Spleen (tissue), 11 donors: ENCODE results near the gene SMCR8. TPM values are rescaled to one million over a fixed set of nuclear protein-coding genes. Genes with fewer than 3 reads are reported as not detected.
A peak's percentile ranks its signal among the peaks of the same experiment; 100 is the strongest.

Experiments used
- DNase-seq: peaks from one replicate; pipeline ENCODE4 v3.0.0-alpha.2; 2020
- H3K27ac ChIP-seq, 8 donors: fragments of 200-600 bp; sonication (generic) in 7 of 8; 1 replicate in 4 of 8; 2 replicates in 4 of 8; pipeline versions ENCODE4 v1.5.0 to v1.8.0; 2016 to 2021; ENCODE audit warnings: inconsistent platforms in 4 of 8, mild to moderate bottlenecking in 4 of 8, moderate library complexity in 1 of 8
- H3K27me3 ChIP-seq, 7 donors: fragments of 200-600 bp; sonication (generic) in 6 of 7; replicated peaks in 1 of 7; 1 replicate in 4 of 7; 2 replicates in 3 of 7; pipeline versions ENCODE4 v1.5.0 to v1.8.0; 2016 to 2021; ENCODE audit warnings: inconsistent platforms in 3 of 7, mild to moderate bottlenecking in 1 of 7
- H3K36me3 ChIP-seq, 6 donors: fragments of 200-600 bp; sonication (generic) in 5 of 6; 1 replicate in 4 of 6; 2 replicates in 2 of 6; pipeline versions ENCODE4 v1.5.0 to v1.8.0; 2016 to 2021; ENCODE audit warnings: inconsistent platforms in 2 of 6
- H3K4me1 ChIP-seq, 6 donors: fragments of 200-600 bp; sonication (generic) in 5 of 6; 1 replicate in 3 of 6; 2 replicates in 3 of 6; pipeline versions ENCODE4 v1.5.0 to v1.8.0; 2016 to 2021; ENCODE audit warnings: inconsistent platforms in 3 of 6
- H3K4me3 ChIP-seq, 8 donors: fragments of 200-600 bp; sonication (generic) in 7 of 8; 1 replicate in 4 of 8; 2 replicates in 4 of 8; pipeline versions ENCODE4 v1.5.0 to v1.8.0; 2016 to 2021; ENCODE audit warnings: inconsistent platforms in 4 of 8, mild to moderate bottlenecking in 4 of 8, moderate library complexity in 2 of 8
- H3K9me3 ChIP-seq, 8 donors: fragments of 200-600 bp; sonication (generic) in 7 of 8; 1 replicate in 4 of 8; 2 replicates in 4 of 8; pipeline versions ENCODE4 v1.5.0 to v1.8.0; 2016 to 2021; ENCODE audit warnings: inconsistent platforms in 4 of 8
- CTCF ChIP-seq, 11 experiments: fragments of 200-600 bp in 7 of 11; fragments of 450-650 bp in 4 of 11; sonication (generic) in 4 of 11; IDR thresholded peaks in 8 of 11; conservative IDR thresholded peaks in 3 of 11; 1 replicate in 7 of 11; 2 replicates in 4 of 11; pipeline versions ENCODE4 v1.4.0 to v1.8.0; 2016 to 2021; ENCODE audit warnings: antibody characterized with exemption in 11 of 11, inconsistent platforms in 4 of 11, mild to moderate bottlenecking in 1 of 11
- POLR2A ChIP-seq, 3 donors: fragments of 450-650 bp; IDR thresholded peaks; one replicate each; pipeline ENCODE4 v1.5.1; 2017; ENCODE audit warnings: antibody characterized with exemption in 3 of 3, mild to moderate bottlenecking in 1 of 3
- POLR2AphosphoS5 ChIP-seq, 3 donors: sonication (generic); formaldehyde crosslinking; IDR thresholded peaks; one replicate each; pipeline ENCODE4 v1.5.1; 2017; ENCODE audit warnings: antibody characterized with exemption in 3 of 3
- WGBS, 5 donors: extraction: QIAGEN DNeasy Blood & Tissue Kit in 3 of 5; methylation state at CpG; one replicate each; pipeline versions ENCODE4 v1.1.5 to v1.1.7; 2013 to 2018; 5-methylcytosine and 5-hydroxymethylcytosine counted together
- intact Hi-C: fragments of 100-400 bp; cut with DNase I; formaldehyde crosslinking; loops from one replicate; pipeline ENCODE4 v1.15.0; 2023; ENCODE audit warnings: low total_unique reads
- microRNA-seq, 3 donors: library from miRNA; unstranded; fragments of <30 nt; microRNA quantifications; one replicate each; pipeline versions ENCODE4 to v1.1.0, GENCODE V29; 2019 to 2020
- polyA plus RNA-seq, 3 donors: library from polyadenylated mRNA; stranded (reverse); fragments of 200-250 nt; gene quantifications; one replicate each; pipeline ENCODE4 v1.2.1, GENCODE V29; 2013
- total RNA-seq, 7 donors: library from RNA; depleted of rRNA in 3 of 7; stranded (reverse); fragments of >200 nt in 3 of 7; fragmentation: NEBNext Ultra II Directional in 4 of 7; extraction: Animal tissue kit (Norgen Biotek cat#: 25700) in 4 of 7; gene quantifications; one replicate each; pipeline versions ENCODE4 v1.1.0 to v1.2.1, GENCODE V29; 2016 to 2021
- donor health status: healthy with polysubstance abuse.
- donor health status: DM: no; HTN: no; CAD: no; lungs with moderate emphysema.
- donor health status: DM: no; HTN: no; CAD: no.
- donor health status: Bipolar disorder and iron deficiency.
- donor health status: healthy.
- donor health status: DM: no; HTN: no; CAD: no.
- donor health status: DM: yes; HTN: yes; CAD: no.

The SMCR8 gene
- total and polyA plus RNA-seq, 10 donors = 3.9 to 38.0 (median 28.4) TPM

GRCh38 chr17:18374216-18374615 is 59.1 kb downstream of the SMCR8 start:
- peaks cover 0 to 29% (median 0%) of the 10 kb centered on the region in 7 donors for H3K27me3 ChIP-seq
- peak; percentile 4 for DNase-seq

More at GRCh38 chr17:18374216-18374615, 59.1 kb downstream of the SMCR8 start:
- H3K27ac ChIP-seq = no peak overlapping the region
- TF ChIP-seq POLR2AphosphoS5 (IDR thresholded peaks at IDR 0.05) (no peak), POLR2A (IDR thresholded peaks at IDR 0.05) (no peak), CTCF (IDR thresholded peaks at IDR 0.05 in 8 of 11, conservative IDR thresholded peaks at IDR 0.05 in 3 of 11) (no peak)
- peaks cover 0 to 10% (median 6%) of the 10 kb centered on the region in 8 donors for H3K9me3 ChIP-seq
- H3K4me1 ChIP-seq = peaks cover 0 to 16% (median 7%) of the 10 kb centered on the region in 6 donors
- intact Hi-C loops = no loop called here
- H3K4me3 ChIP-seq = no peak overlapping the region
- no peaks in the 10 kb centered on the region for H3K36me3 ChIP-seq
- 77 to 91% (median 84%) methylated on average over 7 of the region's 7 CpGs for WGBS, 5 donors

Small RNAs within 50 kb of the gene (microRNA-seq; reads per million reads assigned to microRNA genes)
- gene MIR6778 = 0 to 0.36 (median 0) reads per million in 3 donors

Other genes starting within 250 kb of the SMCR8 start
- gene DRG2, start 227.3 kb upstream of the SMCR8 start, total RNA-seq = 10 to 100 TPM; 38.1 to 50.7 (median 49.4) TPM
- 10 to 100 TPM; 39.3 to 69.1 (median 58.0) TPM for gene DRG2, start 227.3 kb upstream of the SMCR8 start, polyA plus RNA-seq
- gene MYO15A, start 206.5 kb upstream of the SMCR8 start, total RNA-seq = 1 to 10 TPM in 2 of 7 donors, under 1 TPM in 5; 0.26 to 1.9 (median 0.92) TPM
- gene MYO15A, start 206.5 kb upstream of the SMCR8 start, polyA plus RNA-seq = 1 to 10 TPM in 1 of 3 donors, under 1 TPM in 2; 0.61 to 1.8 (median 0.74) TPM
- gene ALKBH5, start 131.5 kb upstream of the SMCR8 start, total RNA-seq = 100 to 1,000 TPM in 3 of 7 donors, 10 to 100 TPM in 4; 73.7 to 120 (median 94.9) TPM
- 10 to 100 TPM; 27.1 to 51.5 (median 36.6) TPM for gene ALKBH5, start 131.5 kb upstream of the SMCR8 start, polyA plus RNA-seq
- 10 to 100 TPM; 10.7 to 23.4 (median 18.4) TPM for gene LLGL1, start 89.7 kb upstream of the SMCR8 start, total RNA-seq
- 10 to 100 TPM in 1 of 3 donors, 1 to 10 TPM in 2; 2.9 to 11.2 (median 3.4) TPM for gene LLGL1, start 89.7 kb upstream of the SMCR8 start, polyA plus RNA-seq
- gene FLII, start 56.6 kb upstream of the SMCR8 start, total RNA-seq = 100 to 1,000 TPM; 272 to 346 (median 287) TPM
- gene FLII, start 56.6 kb upstream of the SMCR8 start, polyA plus RNA-seq = 100 to 1,000 TPM; 143 to 214 (median 211) TPM
- gene MIEF2, start 54.6 kb upstream of the SMCR8 start, total RNA-seq = 10 to 100 TPM in 6 of 7 donors, 1 to 10 TPM in 1; 8.5 to 24.8 (median 13.5) TPM
- 1 to 10 TPM; 4.6 to 7.5 (median 4.8) TPM for gene MIEF2, start 54.6 kb upstream of the SMCR8 start, polyA plus RNA-seq
- gene TOP3A, start 299 bp upstream of the SMCR8 start, total RNA-seq = 10 to 100 TPM; 42.0 to 60.1 (median 48.2) TPM
- gene TOP3A, start 299 bp upstream of the SMCR8 start, polyA plus RNA-seq = 10 to 100 TPM in 2 of 3 donors, 1 to 10 TPM in 1; 9.8 to 18.5 (median 12.7) TPM
- 10 to 100 TPM; 28.4 to 68.7 (median 47.8) TPM for gene SHMT1, start 48.3 kb downstream of the SMCR8 start, total RNA-seq
- gene SHMT1, start 48.3 kb downstream of the SMCR8 start, polyA plus RNA-seq = 10 to 100 TPM in 2 of 3 donors, 1 to 10 TPM in 1; 9.1 to 26.2 (median 18.1) TPM
- gene EVPLL, start 62.5 kb downstream of the SMCR8 start, total RNA-seq = not detected
- not detected for gene EVPLL, start 62.5 kb downstream of the SMCR8 start, polyA plus RNA-seq
- 1 to 10 TPM in 5 of 7 donors, under 1 TPM in 2; 0.20 to 6.1 (median 2.3) TPM for gene LGALS9C, start 161.5 kb downstream of the SMCR8 start, total RNA-seq
- 1 to 10 TPM in 2 of 3 donors, under 1 TPM in 1; 0.59 to 2.1 (median 1.2) TPM for gene LGALS9C, start 161.5 kb downstream of the SMCR8 start, polyA plus RNA-seq